Measurements from ENCODE around the gene ARHGAP42. TPM values are rescaled to one million over a fixed set of nuclear protein-coding genes. Genes with fewer than 3 reads are reported as not detected.
"Not testable (repeated sequence)": the region's sequence is repeated elsewhere in the genome, so short reads cannot be mapped to it uniquely, and the experiment has no call there.

Gene ARHGAP42
- total RNA-seq, 2 donors from 2014 or later = 5.6 to 13.8 TPM

- TF ChIP-seq CTCF (IDR thresholded peaks at IDR 0.05) = no peak
- no peak for DNase-seq (ENCODE audit: low spot score)
- Histone ChIP-seq H3K27me3 (replicated peaks; ENCODE audit: insufficient read depth) (no peaks in the 10 kb centered on the region), H3K4me1 (ENCODE audit: control insufficient read depth in 1 of 2, low read depth in 2 of 2) (no peaks in the 10 kb centered on the region), H3K9me3 (no peaks in the 10 kb centered on the region), H3K4me3 (no peak overlapping the region), H3K36me3 (no peaks in the 10 kb centered on the region), H3K27ac (no peak overlapping the region)
- no peak for ATAC-seq (ENCODE audit: insufficient number of reproducible peaks, low FRiP score, low read depth)
These were observed 23.1 kb upstream of the ARHGAP42 start for GRCh38 chr11:100663996-100664395.

DNA sequence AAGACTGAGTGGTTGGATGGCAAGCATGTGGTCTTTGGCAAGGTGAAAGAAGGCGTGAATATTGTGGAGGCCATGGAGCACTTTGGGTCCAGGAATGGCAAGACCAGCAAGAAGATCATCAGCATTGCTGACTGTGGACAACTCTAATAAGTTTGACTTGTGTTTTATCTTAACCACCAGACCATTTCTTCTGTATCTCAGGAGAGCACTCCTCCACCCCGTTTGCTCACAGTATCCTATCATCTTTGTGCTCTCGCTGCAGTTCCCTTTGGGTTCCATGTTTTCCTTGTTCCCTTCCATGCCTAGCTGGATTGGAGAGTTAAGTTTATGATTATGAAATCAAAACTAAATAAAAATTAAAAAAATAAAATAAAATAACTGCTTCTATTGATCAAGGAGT lies 20.3 kb upstream of the ARHGAP42 start:
- H3K36me3 ChIP-seq; H3K27ac ChIP-seq; H3K4me1 ChIP-seq (ENCODE audit: control insufficient read depth in 1 of 2, low read depth in 2 of 2); H3K27me3 ChIP-seq (replicated peaks; ENCODE audit: insufficient read depth); ATAC-seq (ENCODE audit: insufficient number of reproducible peaks, low FRiP score, low read depth); DNase-seq (ENCODE audit: low spot score); H3K4me3 ChIP-seq; H3K9me3 ChIP-seq: not testable (repeated sequence)

GRCh38 chr11:100667449-100667848 lies 19.6 kb upstream of the ARHGAP42 start:
- no peak for DNase-seq (ENCODE audit: low spot score)
- Histone ChIP-seq H3K36me3 (no peaks in the 10 kb centered on the region), H3K4me3 (no peak overlapping the region), H3K27me3 (replicated peaks; ENCODE audit: insufficient read depth) (no peaks in the 10 kb centered on the region), H3K9me3 (no peaks in the 10 kb centered on the region), H3K27ac (no peak overlapping the region), H3K4me1 (ENCODE audit: control insufficient read depth in 1 of 2, low read depth in 2 of 2) (no peaks in the 10 kb centered on the region)
- no peak for ATAC-seq (ENCODE audit: insufficient number of reproducible peaks, low FRiP score, low read depth)
- no peak for TF ChIP-seq CTCF (IDR thresholded peaks at IDR 0.05)

DNA sequence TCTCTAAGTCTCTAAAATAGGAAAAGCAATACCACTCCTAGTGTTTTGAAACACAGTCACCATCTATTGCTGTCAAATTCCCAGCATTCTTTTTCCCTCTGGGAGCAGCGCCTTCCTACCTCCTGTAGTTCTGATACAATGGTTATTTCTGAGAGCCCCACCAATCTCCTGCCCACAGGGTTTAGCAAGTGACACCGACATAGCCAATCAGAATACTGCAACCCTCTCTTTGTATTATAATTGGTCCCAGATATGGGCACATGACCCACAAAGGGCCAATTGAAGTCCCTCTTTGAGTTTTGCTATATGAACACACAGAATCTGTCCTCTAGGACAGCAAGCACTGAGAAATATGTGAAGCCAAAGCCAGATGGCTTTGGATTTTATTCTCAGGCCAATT lies 16.9 kb upstream of the ARHGAP42 start:
- no peak for ATAC-seq (ENCODE audit: insufficient number of reproducible peaks, low FRiP score, low read depth)
- Histone ChIP-seq H3K36me3 (no peaks in the 10 kb centered on the region), H3K4me3 (no peak overlapping the region), H3K27me3 (replicated peaks; ENCODE audit: insufficient read depth) (no peaks in the 10 kb centered on the region), H3K9me3 (no peaks in the 10 kb centered on the region), H3K27ac (no peak overlapping the region), H3K4me1 (ENCODE audit: control insufficient read depth in 1 of 2, low read depth in 2 of 2) (no peaks in the 10 kb centered on the region)
- TF ChIP-seq CTCF (IDR thresholded peaks at IDR 0.05) = no peak
- no peak for DNase-seq (ENCODE audit: low spot score)

DNA sequence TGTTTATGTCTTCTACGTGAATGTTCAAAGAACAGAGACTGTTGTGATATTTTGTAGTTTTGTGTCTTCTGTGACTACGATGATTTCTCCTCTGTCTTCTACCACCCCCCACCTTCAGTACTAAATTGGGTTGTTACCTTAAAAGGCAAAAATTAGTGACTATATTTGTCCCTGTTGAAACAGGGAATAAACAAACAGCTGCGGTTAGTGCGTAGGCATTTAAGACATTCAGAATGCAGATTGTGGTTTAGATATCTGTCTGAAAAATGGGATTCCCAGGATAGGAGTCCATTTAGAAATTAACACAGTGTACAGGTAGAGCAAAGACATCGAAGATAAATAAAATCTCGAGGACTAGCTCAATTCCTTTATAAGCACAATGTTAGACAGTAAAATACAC lies 15.6 kb upstream of the ARHGAP42 start:
- no peaks in the 10 kb centered on the region for H3K27me3 ChIP-seq (replicated peaks; ENCODE audit: insufficient read depth)
- ATAC-seq (ENCODE audit: insufficient number of reproducible peaks, low FRiP score, low read depth) (no peak), DNase-seq (ENCODE audit: low spot score) (no peak)
- no peak overlapping the region for H3K27ac ChIP-seq
- H3K4me3 ChIP-seq = no peak overlapping the region
- H3K4me1 ChIP-seq (ENCODE audit: control insufficient read depth in 1 of 2, low read depth in 2 of 2) = no peaks in the 10 kb centered on the region
- H3K9me3 ChIP-seq = no peaks in the 10 kb centered on the region
- TF ChIP-seq CTCF (IDR thresholded peaks at IDR 0.05) = no peak
- no peaks in the 10 kb centered on the region for H3K36me3 ChIP-seq

- Histone ChIP-seq H3K4me1 (ENCODE audit: control insufficient read depth in 1 of 2, low read depth in 2 of 2) (no peaks in the 10 kb centered on the region), H3K27ac (no peak overlapping the region), H3K27me3 (replicated peaks; ENCODE audit: insufficient read depth) (no peaks in the 10 kb centered on the region), H3K4me3 (no peak overlapping the region), H3K9me3 (no peaks in the 10 kb centered on the region), H3K36me3 (no peaks in the 10 kb centered on the region)
- no peak for TF ChIP-seq CTCF (IDR thresholded peaks at IDR 0.05)
- DNase-seq (ENCODE audit: low spot score) (no peak), ATAC-seq (ENCODE audit: insufficient number of reproducible peaks, low FRiP score, low read depth) (no peak)
These were observed 14.5 kb upstream of the ARHGAP42 start for GRCh38 chr11:100672498-100673033.
